Measurements from ENCODE around the gene ACD.
A peak's percentile ranks its signal among the peaks of the same experiment; 100 is the strongest.

Gene ACD

DNA sequence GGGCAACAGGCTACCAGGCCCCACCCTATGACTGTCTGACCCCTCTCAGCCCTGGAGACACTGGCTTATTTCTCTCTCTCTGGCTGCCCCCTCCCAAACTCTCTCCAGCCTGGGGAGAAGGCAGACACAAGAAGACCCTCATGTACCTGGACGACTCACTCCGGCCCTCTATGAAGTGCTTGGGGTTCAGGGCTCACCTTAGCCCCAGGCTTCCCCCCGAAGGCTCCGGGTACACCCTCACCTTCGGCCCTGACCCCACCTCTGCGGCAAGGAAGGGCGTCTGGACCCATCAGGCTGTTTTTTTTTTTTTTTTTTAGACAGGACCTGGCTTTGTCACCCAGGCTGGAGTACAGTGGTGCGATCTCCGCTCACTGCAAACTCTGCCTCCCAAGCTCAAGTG lies 16.0 kb downstream of the ACD start:
- Histone ChIP-seq H3K36me3 (ENCODE audit: insufficient read depth, low read length) (peaks cover 38% of the 10 kb centered on the region), H3K27me3 (ENCODE audit: insufficient read depth, low read length, poor library complexity) (no peaks in the 10 kb centered on the region), H3K27ac (ENCODE audit: low read length) (peak overlapping the region; percentile 96), H3K9ac (ENCODE audit: low read depth, low read length) (peak overlapping the region; percentile 96), H4K20me1 (ENCODE audit: insufficient read depth, low read length) (peaks cover 3% of the 10 kb centered on the region; the same call in 1 of the 2 replicates), H3K4me2 (ENCODE audit: insufficient read depth, low read length) (peak overlapping the region; percentile 70), H3K9me3 (ENCODE audit: insufficient read depth, low read length, severe bottlenecking) (no peaks in the 10 kb centered on the region), H2AFZ (ENCODE audit: low read depth, low read length) (peak overlapping the region; percentile 86), H3K4me1 (ENCODE audit: insufficient read depth, low read length) (peaks cover 35% of the 10 kb centered on the region), H3K4me3 (ENCODE audit: low read depth in 1 of 2, low read length in 2 of 2) (peak overlapping the region in 1 of 2 experiments; percentile 59; a peak in 2 of 4 replicates), H3K79me2 (ENCODE audit: insufficient read depth, low read length) (peaks cover 31% of the 10 kb centered on the region)
- ATAC-seq (ENCODE audit: insufficient read depth, low read depth): no peak
- no peak for TF ChIP-seq EZH2 (IDR thresholded peaks at IDR 0.05; ENCODE audit: borderline replicate concordance, low read depth, low read length, severe bottlenecking)
- TF ChIP-seq, protein P1, sequence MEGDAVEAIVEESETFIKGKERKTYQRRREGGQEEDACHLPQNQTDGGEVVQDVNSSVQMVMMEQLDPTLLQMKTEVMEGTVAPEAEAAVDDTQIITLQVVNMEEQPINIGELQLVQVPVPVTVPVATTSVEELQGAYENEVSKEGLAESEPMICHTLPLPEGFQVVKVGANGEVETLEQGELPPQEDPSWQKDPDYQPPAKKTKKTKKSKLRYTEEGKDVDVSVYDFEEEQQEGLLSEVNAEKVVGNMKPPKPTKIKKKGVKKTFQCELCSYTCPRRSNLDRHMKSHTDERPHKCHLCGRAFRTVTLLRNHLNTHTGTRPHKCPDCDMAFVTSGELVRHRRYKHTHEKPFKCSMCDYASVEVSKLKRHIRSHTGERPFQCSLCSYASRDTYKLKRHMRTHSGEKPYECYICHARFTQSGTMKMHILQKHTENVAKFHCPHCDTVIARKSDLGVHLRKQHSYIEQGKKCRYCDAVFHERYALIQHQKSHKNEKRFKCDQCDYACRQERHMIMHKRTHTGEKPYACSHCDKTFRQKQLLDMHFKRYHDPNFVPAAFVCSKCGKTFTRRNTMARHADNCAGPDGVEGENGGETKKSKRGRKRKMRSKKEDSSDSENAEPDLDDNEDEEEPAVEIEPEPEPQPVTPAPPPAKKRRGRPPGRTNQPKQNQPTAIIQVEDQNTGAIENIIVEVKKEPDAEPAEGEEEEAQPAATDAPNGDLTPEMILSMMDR (IDR thresholded peaks at IDR 0.05; ENCODE audit: borderline replicate concordance, extremely low read depth, low read length, poor library complexity, severe bottlenecking): no peak
- DNase-seq: no peak

DNA sequence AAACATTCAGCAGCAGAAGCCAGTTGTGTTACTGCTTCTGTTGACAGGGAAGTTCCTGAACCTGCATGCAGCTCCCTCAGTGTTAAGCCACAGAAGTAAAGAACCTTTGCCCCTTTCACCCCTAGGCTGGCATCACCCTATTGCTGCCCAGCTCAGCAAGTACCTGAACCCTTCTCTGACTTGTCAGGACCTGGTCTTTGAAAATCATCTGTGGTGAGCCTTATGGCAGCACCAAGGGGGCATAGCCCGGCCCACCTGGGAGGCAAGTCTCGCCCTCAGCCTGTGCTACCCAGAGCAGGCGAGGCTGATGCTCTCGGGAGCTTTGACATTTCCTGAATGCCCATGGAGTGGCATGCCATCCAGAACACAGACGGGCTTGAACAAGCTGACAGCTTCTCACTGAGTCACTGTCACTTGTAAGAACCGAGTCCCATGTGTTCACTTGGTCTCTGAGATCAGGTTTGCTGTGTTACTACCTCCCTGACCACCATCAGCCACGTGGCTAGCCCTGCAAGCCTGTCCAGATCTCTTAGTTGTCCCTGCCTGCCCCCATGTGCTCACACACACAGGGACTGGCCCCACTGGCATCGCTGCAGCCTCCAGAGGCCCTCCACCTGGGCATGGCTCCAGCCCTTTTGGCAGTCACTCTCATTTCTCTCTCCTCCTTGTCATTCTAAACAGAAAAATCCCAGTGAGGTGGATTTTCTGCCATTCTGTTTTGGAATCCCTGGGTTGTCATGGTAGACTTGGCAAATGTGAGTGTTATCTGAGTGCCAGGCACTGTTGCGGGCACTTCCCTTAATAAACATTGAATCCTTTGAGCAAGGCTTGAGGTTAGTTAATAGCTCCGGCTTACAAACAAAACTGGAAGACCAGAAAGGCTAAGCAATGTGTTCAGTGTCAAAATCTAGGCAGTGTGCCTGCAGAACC lies 18.0 kb downstream of the ACD start:
- Histone ChIP-seq H3K79me2 (ENCODE audit: insufficient read depth, low read length) (peaks cover 27% of the 10 kb centered on the region), H3K36me3 (ENCODE audit: insufficient read depth, low read length) (peaks cover 39% of the 10 kb centered on the region), H3K4me2 (ENCODE audit: insufficient read depth, low read length) (no peak overlapping the region), H4K20me1 (ENCODE audit: insufficient read depth, low read length) (peaks cover 9% of the 10 kb centered on the region; the same call in 1 of the 2 replicates), H3K9me3 (ENCODE audit: insufficient read depth, low read length, severe bottlenecking) (no peaks in the 10 kb centered on the region), H3K4me1 (ENCODE audit: insufficient read depth, low read length) (peaks cover 32% of the 10 kb centered on the region), H3K27me3 (ENCODE audit: insufficient read depth, low read length, poor library complexity) (no peaks in the 10 kb centered on the region), H3K27ac (ENCODE audit: low read length) (no peak overlapping the region), H3K4me3 (ENCODE audit: low read depth in 1 of 2, low read length in 2 of 2) (no peak overlapping the region), H2AFZ (ENCODE audit: low read depth, low read length) (no peak overlapping the region), H3K9ac (ENCODE audit: low read depth, low read length) (no peak overlapping the region)
- DNase-seq (no peak), ATAC-seq (ENCODE audit: insufficient read depth, low read depth) (no peak)
- TF ChIP-seq, protein P1 (IDR thresholded peaks at IDR 0.05; ENCODE audit: borderline replicate concordance, extremely low read depth, low read length, poor library complexity, severe bottlenecking): no peak
- no peak for TF ChIP-seq EZH2 (IDR thresholded peaks at IDR 0.05; ENCODE audit: borderline replicate concordance, low read depth, low read length, severe bottlenecking)

DNA sequence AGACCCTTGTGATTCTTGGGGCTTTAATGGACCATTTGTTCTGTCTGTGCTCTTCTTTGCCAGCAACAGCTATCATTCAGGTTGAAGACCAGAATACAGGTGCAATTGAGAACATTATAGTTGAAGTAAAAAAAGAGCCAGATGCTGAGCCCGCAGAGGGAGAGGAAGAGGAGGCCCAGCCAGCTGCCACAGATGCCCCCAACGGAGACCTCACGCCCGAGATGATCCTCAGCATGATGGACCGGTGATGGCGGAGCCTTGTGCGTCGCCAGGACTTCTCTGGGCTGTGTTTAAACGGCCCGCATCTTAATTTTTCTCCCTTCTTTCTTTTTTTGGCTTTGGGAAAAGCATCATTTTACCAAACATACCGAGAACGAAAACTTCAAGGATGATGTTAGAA lies 22.4 kb downstream of the ACD start:
- Histone ChIP-seq H3K9ac (ENCODE audit: low read depth, low read length) (no peak overlapping the region), H3K9me3 (ENCODE audit: insufficient read depth, low read length, severe bottlenecking) (no peaks in the 10 kb centered on the region), H3K4me2 (ENCODE audit: insufficient read depth, low read length) (no peak overlapping the region), H3K79me2 (ENCODE audit: insufficient read depth, low read length) (peaks cover 19% of the 10 kb centered on the region), H3K36me3 (ENCODE audit: insufficient read depth, low read length) (peaks cover 68% of the 10 kb centered on the region), H3K4me1 (ENCODE audit: insufficient read depth, low read length) (no peaks in the 10 kb centered on the region), H3K27ac (ENCODE audit: low read length) (no peak overlapping the region), H2AFZ (ENCODE audit: low read depth, low read length) (no peak overlapping the region), H3K4me3 (ENCODE audit: low read depth in 1 of 2, low read length in 2 of 2) (no peak overlapping the region), H4K20me1 (ENCODE audit: insufficient read depth, low read length) (peaks cover 26% of the 10 kb centered on the region; the same call in 1 of the 2 replicates), H3K27me3 (ENCODE audit: insufficient read depth, low read length, poor library complexity) (no peaks in the 10 kb centered on the region)
- TF ChIP-seq EZH2 (IDR thresholded peaks at IDR 0.05; ENCODE audit: borderline replicate concordance, low read depth, low read length, severe bottlenecking): no peak
- TF ChIP-seq, protein P1 (IDR thresholded peaks at IDR 0.05; ENCODE audit: borderline replicate concordance, extremely low read depth, low read length, poor library complexity, severe bottlenecking): no peak
- no peak for DNase-seq
- no peak for ATAC-seq (ENCODE audit: insufficient read depth, low read depth)
